ENCODE results near the gene C20orf144. TPM values are rescaled to one million over a fixed set of nuclear protein-coding genes. Genes with fewer than 3 reads are reported as not detected.

C20orf144 gene
- total RNA-seq, 1 donor from 2014 or later: 0.23 TPM

DNA sequence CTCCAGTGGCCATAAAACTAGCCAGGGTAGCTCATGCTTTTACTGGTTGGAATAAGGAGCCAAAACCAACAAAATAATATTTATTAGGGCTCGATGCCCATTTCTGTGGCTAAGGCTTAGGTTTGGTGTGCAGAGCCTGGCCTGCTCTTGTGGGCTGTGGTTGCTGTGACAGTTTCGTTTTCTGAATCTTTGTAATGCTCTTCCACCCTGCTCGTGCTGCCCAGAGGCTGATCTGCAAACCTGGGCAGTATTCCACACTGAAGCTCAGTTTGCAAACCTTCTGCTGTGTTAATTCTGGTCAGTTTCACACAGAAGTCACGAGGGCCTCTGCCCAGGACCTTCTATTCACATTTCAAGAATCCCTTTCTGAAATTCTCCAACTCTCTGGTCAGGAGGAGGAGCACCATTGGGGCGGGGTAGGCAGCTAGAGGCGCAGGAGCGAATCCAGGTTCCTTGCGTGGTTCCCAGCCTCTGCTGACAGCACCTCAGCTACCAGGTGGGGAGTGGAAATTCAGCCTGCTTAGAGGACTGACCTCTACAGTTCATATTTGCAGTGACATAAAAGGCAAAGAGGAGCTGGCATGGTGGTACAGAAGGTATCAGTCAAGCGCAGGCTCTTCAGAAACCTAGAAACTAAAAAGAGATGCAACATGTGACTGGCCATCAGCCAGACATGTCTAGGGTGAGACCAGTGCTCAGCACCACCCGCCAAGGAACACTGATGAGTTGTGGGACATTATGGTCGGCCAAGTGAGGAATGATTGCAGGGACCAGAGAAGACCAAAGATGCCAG, 14.3 kb upstream of the C20orf144 start:
- H3K27me3 ChIP-seq: no peaks in the 10 kb centered on the region
- ATAC-seq: peak; percentile 43
- TF ChIP-seq, protein P1, sequence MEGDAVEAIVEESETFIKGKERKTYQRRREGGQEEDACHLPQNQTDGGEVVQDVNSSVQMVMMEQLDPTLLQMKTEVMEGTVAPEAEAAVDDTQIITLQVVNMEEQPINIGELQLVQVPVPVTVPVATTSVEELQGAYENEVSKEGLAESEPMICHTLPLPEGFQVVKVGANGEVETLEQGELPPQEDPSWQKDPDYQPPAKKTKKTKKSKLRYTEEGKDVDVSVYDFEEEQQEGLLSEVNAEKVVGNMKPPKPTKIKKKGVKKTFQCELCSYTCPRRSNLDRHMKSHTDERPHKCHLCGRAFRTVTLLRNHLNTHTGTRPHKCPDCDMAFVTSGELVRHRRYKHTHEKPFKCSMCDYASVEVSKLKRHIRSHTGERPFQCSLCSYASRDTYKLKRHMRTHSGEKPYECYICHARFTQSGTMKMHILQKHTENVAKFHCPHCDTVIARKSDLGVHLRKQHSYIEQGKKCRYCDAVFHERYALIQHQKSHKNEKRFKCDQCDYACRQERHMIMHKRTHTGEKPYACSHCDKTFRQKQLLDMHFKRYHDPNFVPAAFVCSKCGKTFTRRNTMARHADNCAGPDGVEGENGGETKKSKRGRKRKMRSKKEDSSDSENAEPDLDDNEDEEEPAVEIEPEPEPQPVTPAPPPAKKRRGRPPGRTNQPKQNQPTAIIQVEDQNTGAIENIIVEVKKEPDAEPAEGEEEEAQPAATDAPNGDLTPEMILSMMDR (IDR thresholded peaks at IDR 0.05): no peak
- intact Hi-C loops (cut with DNase I): no loop called here
- H3K9me3 ChIP-seq: no peaks in the 10 kb centered on the region
- peak overlapping the region; percentile 3 for H3K27ac ChIP-seq
- peaks cover 10% of the 10 kb centered on the region for H3K4me1 ChIP-seq
- DNase-seq: peak; percentile 58
- peaks cover 32% of the 10 kb centered on the region for H3K36me3 ChIP-seq
- no peak overlapping the region for H3K4me3 ChIP-seq

DNA sequence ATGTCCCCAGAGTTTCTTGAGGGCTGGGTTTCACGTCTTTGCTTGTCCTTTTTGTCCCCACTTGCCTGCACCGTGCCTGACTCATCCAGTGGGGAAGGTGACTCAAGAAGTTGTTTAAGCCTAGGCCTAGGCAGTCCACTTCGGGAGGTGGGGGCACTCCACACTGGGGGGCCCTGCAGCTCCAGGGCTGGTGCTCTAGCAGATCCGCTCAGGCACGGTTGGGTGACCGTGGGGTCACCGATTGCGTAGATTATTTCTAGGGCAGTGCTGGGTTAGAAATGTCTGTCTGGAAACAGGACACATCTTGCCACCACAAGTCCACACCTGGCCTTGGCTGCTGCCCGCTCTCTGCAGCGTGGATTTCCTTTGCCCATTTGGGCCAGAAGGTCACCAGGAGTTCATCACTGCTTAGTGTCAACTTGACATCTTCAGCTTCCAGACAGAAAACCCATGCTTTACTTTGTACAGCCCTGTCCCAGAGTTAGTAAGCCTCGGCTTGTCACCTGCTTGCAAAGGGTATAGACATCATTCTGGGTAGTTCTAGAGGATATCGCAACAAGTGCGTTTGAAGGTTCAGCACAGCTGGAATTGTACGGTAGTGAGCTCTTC, 13.6 kb upstream of the C20orf144 start:
- Histone ChIP-seq H3K27ac (no peak overlapping the region), H3K36me3 (peaks cover 25% of the 10 kb centered on the region), H3K27me3 (no peaks in the 10 kb centered on the region), H3K4me3 (no peak overlapping the region), H3K9me3 (no peaks in the 10 kb centered on the region), H3K4me1 (peaks cover 10% of the 10 kb centered on the region)
- TF ChIP-seq, protein P1 (IDR thresholded peaks at IDR 0.05): no peak
- peak; percentile 56 for DNase-seq
- no peak for ATAC-seq
- intact Hi-C loops (cut with DNase I): no loop called here

DNA sequence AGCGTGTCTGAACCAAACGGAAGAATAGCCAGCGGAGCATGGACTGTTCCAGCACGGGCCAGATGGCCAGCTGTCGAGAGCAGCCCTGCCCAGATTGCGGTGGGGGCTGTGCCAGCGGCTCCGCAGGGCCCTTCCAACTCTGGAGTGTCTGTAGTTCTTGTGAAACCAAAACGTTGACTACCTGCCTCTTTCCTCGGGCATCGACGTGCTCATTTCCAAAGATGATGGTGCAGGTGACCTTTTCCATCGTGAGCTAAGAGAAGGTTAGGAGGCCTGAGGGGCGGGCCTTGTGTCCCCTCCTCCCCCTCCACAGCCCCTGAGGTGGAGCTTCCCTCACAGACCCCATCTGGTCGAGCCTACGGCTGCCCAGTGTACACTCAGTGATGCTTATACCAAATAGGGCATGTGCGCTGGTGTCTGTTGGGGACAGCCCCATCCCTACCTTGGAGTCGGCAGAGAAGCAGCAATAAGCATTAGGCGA, 12.9 kb upstream of the C20orf144 start:
- TF ChIP-seq, protein P1 (IDR thresholded peaks at IDR 0.05): no peak
- Histone ChIP-seq H3K4me3 (no peak overlapping the region), H3K27me3 (no peaks in the 10 kb centered on the region), H3K27ac (no peak overlapping the region), H3K9me3 (no peaks in the 10 kb centered on the region), H3K4me1 (peaks cover 10% of the 10 kb centered on the region), H3K36me3 (peaks cover 20% of the 10 kb centered on the region)
- peak; percentile 85 for DNase-seq
- peak; percentile 78 for ATAC-seq
- intact Hi-C loops (cut with DNase I): no loop called here

DNA sequence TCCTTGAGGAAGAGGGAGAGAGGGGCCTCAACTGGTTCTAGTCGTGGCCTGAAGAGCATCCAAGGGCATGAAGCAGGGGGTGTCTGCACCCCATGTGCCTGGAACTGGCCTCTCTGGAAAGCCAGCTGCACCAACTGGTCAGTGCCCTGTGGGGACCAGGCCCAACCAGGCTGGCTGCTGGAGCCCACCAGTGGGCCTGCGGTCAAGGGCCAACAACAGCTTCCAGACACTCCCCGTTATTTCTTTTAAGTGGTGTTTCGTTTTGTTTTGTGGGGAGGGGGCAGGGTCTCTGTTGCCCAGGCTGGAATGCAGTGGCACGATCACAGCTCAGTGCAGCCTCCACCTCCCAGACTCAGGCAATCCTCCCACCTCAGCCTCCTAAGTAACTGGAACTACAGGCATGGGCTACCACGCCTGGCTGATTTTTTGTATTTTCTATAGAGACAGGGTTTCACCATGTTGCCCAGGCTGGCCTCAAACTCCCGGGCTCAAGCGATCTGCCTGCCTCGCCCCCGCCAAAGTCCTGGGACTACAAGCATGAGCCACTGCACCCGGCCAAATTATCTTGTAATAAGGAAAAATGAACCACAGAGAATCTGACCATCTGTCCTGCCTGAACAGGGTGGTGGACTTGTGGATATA, 11.9 kb upstream of the C20orf144 start:
- DNase-seq (no peak), ATAC-seq (no peak)
- no peak overlapping the region for H3K27ac ChIP-seq
- TF ChIP-seq, protein P1 (IDR thresholded peaks at IDR 0.05): no peak
- H3K9me3 ChIP-seq: no peaks in the 10 kb centered on the region
- intact Hi-C loops (cut with DNase I): loop anchor here (10.0 kb wide), 1 partner anchor 195 kb away; no protein-coding TSS in a partner anchor
- H3K4me3 ChIP-seq: no peak overlapping the region
- peaks cover 10% of the 10 kb centered on the region for H3K4me1 ChIP-seq
- no peaks in the 10 kb centered on the region for H3K27me3 ChIP-seq
- H3K36me3 ChIP-seq: peaks cover 11% of the 10 kb centered on the region

DNA sequence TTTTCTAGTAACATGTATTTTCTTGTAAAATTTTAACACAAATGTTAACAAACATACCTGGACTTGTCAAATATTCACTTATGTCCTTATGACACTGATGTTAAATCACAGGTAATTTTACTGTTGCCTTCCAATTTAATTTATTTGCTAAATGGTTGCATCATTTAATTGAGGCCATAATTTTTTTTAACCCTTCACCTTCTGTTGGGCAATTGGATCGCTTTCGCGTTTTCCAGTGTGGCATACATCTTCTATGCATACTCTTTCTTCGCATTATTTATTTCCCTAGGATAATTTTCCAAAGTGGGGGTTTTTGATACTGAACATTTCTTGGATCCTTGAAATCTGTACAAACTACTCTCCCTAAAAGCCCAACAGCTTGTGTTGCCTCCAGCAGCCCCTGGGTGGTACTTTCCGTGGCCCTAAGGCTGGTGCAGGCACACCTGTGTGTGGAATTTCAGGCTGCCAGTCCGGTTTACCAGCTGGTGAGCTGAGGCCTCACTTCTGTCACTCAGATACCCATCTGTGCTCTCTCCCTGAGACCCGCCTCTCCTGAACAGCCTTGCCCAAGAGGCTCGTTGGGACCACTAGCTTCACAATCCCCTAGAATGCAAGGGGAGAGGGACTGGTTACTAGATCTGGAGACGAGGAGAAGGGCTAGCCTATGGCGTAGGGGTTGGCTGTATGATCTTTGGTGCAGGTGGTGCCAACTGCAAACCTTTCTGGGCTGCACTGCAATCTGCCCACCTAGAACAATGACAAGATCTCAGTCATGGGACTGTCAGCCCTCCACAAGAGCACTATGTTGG, 11.2 kb upstream of the C20orf144 start:
- intact Hi-C loops (cut with DNase I): loop anchor here (10.0 kb wide), 1 partner anchor 196 kb away; no protein-coding TSS in a partner anchor
- Histone ChIP-seq H3K27ac (no peak overlapping the region), H3K4me3 (no peak overlapping the region), H3K27me3 (no peaks in the 10 kb centered on the region), H3K36me3 (peaks cover 6% of the 10 kb centered on the region), H3K9me3 (no peaks in the 10 kb centered on the region), H3K4me1 (peaks cover 10% of the 10 kb centered on the region)
- ATAC-seq (peak; percentile 17), DNase-seq (no peak)
- TF ChIP-seq, protein P1 (IDR thresholded peaks at IDR 0.05): no peak
